GM10266 (cell line): ENCODE measurements around the gene EPYC.

Experiments used
- DNase-seq: peaks from one replicate; pipeline ENCODE4 v3.0.0; 2012; ENCODE audit errors: extremely low spot score
- CTCF ChIP-seq: IDR thresholded peaks from 2 replicates; pipeline ENCODE4 v1.5.1; 2012; ENCODE audit warnings: mild to moderate bottlenecking, low read depth; ENCODE audit not compliant: control insufficient read depth, insufficient read depth; ENCODE audit errors: missing control alignments

The EPYC gene

GRCh38 chr12:90959538-90960139, 45.1 kb downstream of the EPYC start:
- peak; percentile 53 for DNase-seq
- peak; percentile 77 for TF ChIP-seq CTCF

- TF ChIP-seq CTCF: no peak
- no peak for DNase-seq
These were observed 45.7 kb downstream of the EPYC start for GRCh38 chr12:90959032-90959431.

- no peak for TF ChIP-seq CTCF
- no peak for DNase-seq
These were observed 46.4 kb downstream of the EPYC start for GRCh38 chr12:90958347-90958746.

GRCh38 chr12:90954921-90955320, 49.9 kb downstream of the EPYC start, which contains the start of gene CCER1:
Gene CCER1 (minus strand): TSS chr12:90955176. CDS start chr12:90954742, 434 bp downstream.
- TF ChIP-seq CTCF: no peak
- no peak for DNase-seq

GRCh38 chr12:90954428-90954827, 50.3 kb downstream of the EPYC start:
- TF ChIP-seq CTCF: no peak
- DNase-seq: no peak

- no peak for TF ChIP-seq CTCF
- DNase-seq: no peak
These were observed 50.8 kb downstream of the EPYC start for GRCh38 chr12:90953956-90954421.

- no peak for TF ChIP-seq CTCF
- no peak for DNase-seq
These were observed 53.2 kb downstream of the EPYC start for GRCh38 chr12:90951432-90952105.
